K562 treated with DMSO at 1 percent for 24 hours (cell line): Measurements from ENCODE around the gene DSC2. TPM values are rescaled to one million over a fixed set of nuclear protein-coding genes. Genes with fewer than 3 reads are reported as not detected.

ENCODE experiments used
- total RNA-seq: library from RNA; unstranded; fragments of 300-600 nt; gene quantifications from 2 replicates; pipeline ENCODE4 v1.2.3, GENCODE V29; 2022; ENCODE audit warnings: low read depth; ENCODE audit not compliant: insufficient read depth

DSC2 gene
- total RNA-seq, result 4.3 and 5.3 TPM in 2 replicates

GRCh38 chr18:31102025-31102684, at the start of gene DSC2:
Gene DSC2 (minus strand): TSS chr18:31102421. CDS start chr18:31101971, 450 bp downstream.

GRCh38 chr18:31042406-31043181, 59.6 kb downstream of the DSC2 start, which contains the start of gene DSC3:
Gene DSC3 (minus strand): TSS chr18:31042742. CDS start chr18:31042660, 82 bp downstream.

Other genes starting within 250 kb of the DSC2 start
- gene DSC3, start 59.7 kb downstream of the DSC2 start, total RNA-seq, result 0.03 TPM in 1 of 2 replicates, not detected in the other
- 0.28 and 0.31 TPM in 2 replicates for gene DSC1, start 60.4 kb upstream of the DSC2 start, total RNA-seq
- 0.34 and 0.47 TPM in 2 replicates for gene DSG1, start 215.7 kb upstream of the DSC2 start, total RNA-seq